ENCODE measurements around the gene C16orf74. TPM values are rescaled to one million over a fixed set of nuclear protein-coding genes. Genes with fewer than 3 reads are reported as not detected.

Gene C16orf74
- total RNA-seq, 1 donor from 2014 or later = 11.6 TPM

GRCh38 chr16:85733155-85733838, 17.6 kb downstream of the C16orf74 start:
- no peak overlapping the region for H3K4me3 ChIP-seq (ENCODE audit: low read depth, low read length)
- no peak for TF ChIP-seq CTCF (IDR thresholded peaks at IDR 0.05; ENCODE audit: insufficient read depth, low read length, poor library complexity, severe bottlenecking)
- no peaks in the 10 kb centered on the region for H3K27me3 ChIP-seq (ENCODE audit: control insufficient read depth, insufficient read depth, low read length)
- no peak for DNase-seq (ENCODE audit: low read depth)
- H3K36me3 ChIP-seq (ENCODE audit: control insufficient read depth, insufficient read depth, low read length) = no peaks in the 10 kb centered on the region

- Histone ChIP-seq H3K36me3 (ENCODE audit: control insufficient read depth, insufficient read depth, low read length) (no peaks in the 10 kb centered on the region), H3K4me3 (ENCODE audit: low read depth, low read length) (no peak overlapping the region), H3K27me3 (ENCODE audit: control insufficient read depth, insufficient read depth, low read length) (no peaks in the 10 kb centered on the region)
- DNase-seq (ENCODE audit: low read depth) = no peak
- TF ChIP-seq CTCF (IDR thresholded peaks at IDR 0.05; ENCODE audit: insufficient read depth, low read length, poor library complexity, severe bottlenecking) = no peak
Measured at GRCh38 chr16:85731179-85731578, 19.7 kb downstream of the C16orf74 start.

- DNase-seq (ENCODE audit: low read depth) = no peak
- Histone ChIP-seq H3K4me3 (ENCODE audit: low read depth, low read length) (no peak overlapping the region), H3K36me3 (ENCODE audit: control insufficient read depth, insufficient read depth, low read length) (no peaks in the 10 kb centered on the region), H3K27me3 (ENCODE audit: control insufficient read depth, insufficient read depth, low read length) (no peaks in the 10 kb centered on the region)
- TF ChIP-seq CTCF (IDR thresholded peaks at IDR 0.05; ENCODE audit: insufficient read depth, low read length, poor library complexity, severe bottlenecking) = no peak
Measured at GRCh38 chr16:85730186-85730465, 20.8 kb downstream of the C16orf74 start.

- Histone ChIP-seq H3K36me3 (ENCODE audit: control insufficient read depth, insufficient read depth, low read length) (no peaks in the 10 kb centered on the region), H3K4me3 (ENCODE audit: low read depth, low read length) (no peak overlapping the region), H3K27me3 (ENCODE audit: control insufficient read depth, insufficient read depth, low read length) (no peaks in the 10 kb centered on the region)
- DNase-seq (ENCODE audit: low read depth) = no peak
- no peak for TF ChIP-seq CTCF (IDR thresholded peaks at IDR 0.05; ENCODE audit: insufficient read depth, low read length, poor library complexity, severe bottlenecking)
Measured at GRCh38 chr16:85729452-85730185, 21.3 kb downstream of the C16orf74 start.

GRCh38 chr16:85728879-85729278, 22.0 kb downstream of the C16orf74 start:
- DNase-seq (ENCODE audit: low read depth) = no peak
- H3K4me3 ChIP-seq (ENCODE audit: low read depth, low read length) = no peak overlapping the region
- H3K36me3 ChIP-seq (ENCODE audit: control insufficient read depth, insufficient read depth, low read length) = no peaks in the 10 kb centered on the region
- TF ChIP-seq CTCF (IDR thresholded peaks at IDR 0.05; ENCODE audit: insufficient read depth, low read length, poor library complexity, severe bottlenecking) = no peak
- no peaks in the 10 kb centered on the region for H3K27me3 ChIP-seq (ENCODE audit: control insufficient read depth, insufficient read depth, low read length)

- Histone ChIP-seq H3K36me3 (ENCODE audit: control insufficient read depth, insufficient read depth, low read length) (no peaks in the 10 kb centered on the region), H3K4me3 (ENCODE audit: low read depth, low read length) (no peak overlapping the region), H3K27me3 (ENCODE audit: control insufficient read depth, insufficient read depth, low read length) (no peaks in the 10 kb centered on the region)
- TF ChIP-seq CTCF (IDR thresholded peaks at IDR 0.05; ENCODE audit: insufficient read depth, low read length, poor library complexity, severe bottlenecking) = no peak
- DNase-seq (ENCODE audit: low read depth) = no peak
Measured at GRCh38 chr16:85724936-85725335, 26.0 kb downstream of the C16orf74 start.
